Brain microvascular endothelial cell (primary cell): Measurements from ENCODE around the gene ACSF3.

Source experiments
- DNase-seq: peaks from one replicate; pipeline ENCODE4 v3.0.0-alpha.2; 2020
- H3K27ac ChIP-seq: fragments of 250-450 bp; sonication (Bioruptor Pico); 2 replicates; pipeline ENCODE4 v1.5.1; 2020; ENCODE audit warnings: mild to moderate bottlenecking, moderate library complexity
- H3K27me3 ChIP-seq: fragments of 250-450 bp; sonication (Bioruptor Pico); replicated peaks from 2 replicates; pipeline ENCODE4 v1.5.1; 2020; ENCODE audit warnings: mild to moderate bottlenecking
- H3K36me3 ChIP-seq: fragments of 250-450 bp; sonication (Bioruptor Pico); replicated peaks from 2 replicates; pipeline ENCODE4 v1.5.1; 2020; ENCODE audit warnings: mild to moderate bottlenecking
- H3K4me3 ChIP-seq: 2 replicates; pipeline ENCODE4 v1.5.1; 2011; ENCODE audit warnings: low read depth, mild to moderate bottlenecking, control low read depth, low read length, moderate library complexity
- in situ Hi-C: cut with HindIII; loops from 2 replicates; pipeline ENCODE4 v1.10.0; 2017; ENCODE audit warnings: low sequenced_read_pairs, low pct_ligation_motif_present
- TF ChIP-seq, protein P1 (sequence below): IDR thresholded peaks from 2 replicates; pipeline ENCODE4 v1.5.1; 2011; ENCODE audit warnings: low read depth, mild to moderate bottlenecking, moderate library complexity, low read length, control low read depth, inconsistent platforms; ENCODE audit errors: missing control alignments

ACSF3 gene

DNA sequence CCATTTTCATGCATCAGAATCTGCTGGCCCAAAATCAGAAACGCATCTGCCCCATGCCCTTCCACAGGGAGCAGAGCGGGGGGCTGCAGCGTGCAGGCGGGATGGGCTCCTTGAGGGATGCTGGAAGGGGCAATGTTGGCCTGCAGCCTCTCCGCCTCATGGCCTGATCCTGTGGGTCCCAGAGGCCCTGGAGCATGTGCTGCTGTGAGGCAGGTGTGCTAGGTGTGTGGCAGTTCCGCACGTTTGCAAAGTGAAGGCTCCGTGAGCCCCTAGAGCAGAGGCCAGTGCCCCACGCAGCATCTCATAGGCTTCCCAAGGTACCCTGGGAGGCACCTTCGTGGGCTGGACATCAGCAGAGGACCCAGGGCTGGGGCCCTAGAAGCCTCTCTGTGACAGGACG lies 41.5 kb downstream of the ACSF3 start:
- peaks cover 18% of the 10 kb centered on the region for H3K36me3 ChIP-seq
- TF ChIP-seq, protein P1, sequence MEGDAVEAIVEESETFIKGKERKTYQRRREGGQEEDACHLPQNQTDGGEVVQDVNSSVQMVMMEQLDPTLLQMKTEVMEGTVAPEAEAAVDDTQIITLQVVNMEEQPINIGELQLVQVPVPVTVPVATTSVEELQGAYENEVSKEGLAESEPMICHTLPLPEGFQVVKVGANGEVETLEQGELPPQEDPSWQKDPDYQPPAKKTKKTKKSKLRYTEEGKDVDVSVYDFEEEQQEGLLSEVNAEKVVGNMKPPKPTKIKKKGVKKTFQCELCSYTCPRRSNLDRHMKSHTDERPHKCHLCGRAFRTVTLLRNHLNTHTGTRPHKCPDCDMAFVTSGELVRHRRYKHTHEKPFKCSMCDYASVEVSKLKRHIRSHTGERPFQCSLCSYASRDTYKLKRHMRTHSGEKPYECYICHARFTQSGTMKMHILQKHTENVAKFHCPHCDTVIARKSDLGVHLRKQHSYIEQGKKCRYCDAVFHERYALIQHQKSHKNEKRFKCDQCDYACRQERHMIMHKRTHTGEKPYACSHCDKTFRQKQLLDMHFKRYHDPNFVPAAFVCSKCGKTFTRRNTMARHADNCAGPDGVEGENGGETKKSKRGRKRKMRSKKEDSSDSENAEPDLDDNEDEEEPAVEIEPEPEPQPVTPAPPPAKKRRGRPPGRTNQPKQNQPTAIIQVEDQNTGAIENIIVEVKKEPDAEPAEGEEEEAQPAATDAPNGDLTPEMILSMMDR: no peak
- in situ Hi-C loops: no loop called here

DNA sequence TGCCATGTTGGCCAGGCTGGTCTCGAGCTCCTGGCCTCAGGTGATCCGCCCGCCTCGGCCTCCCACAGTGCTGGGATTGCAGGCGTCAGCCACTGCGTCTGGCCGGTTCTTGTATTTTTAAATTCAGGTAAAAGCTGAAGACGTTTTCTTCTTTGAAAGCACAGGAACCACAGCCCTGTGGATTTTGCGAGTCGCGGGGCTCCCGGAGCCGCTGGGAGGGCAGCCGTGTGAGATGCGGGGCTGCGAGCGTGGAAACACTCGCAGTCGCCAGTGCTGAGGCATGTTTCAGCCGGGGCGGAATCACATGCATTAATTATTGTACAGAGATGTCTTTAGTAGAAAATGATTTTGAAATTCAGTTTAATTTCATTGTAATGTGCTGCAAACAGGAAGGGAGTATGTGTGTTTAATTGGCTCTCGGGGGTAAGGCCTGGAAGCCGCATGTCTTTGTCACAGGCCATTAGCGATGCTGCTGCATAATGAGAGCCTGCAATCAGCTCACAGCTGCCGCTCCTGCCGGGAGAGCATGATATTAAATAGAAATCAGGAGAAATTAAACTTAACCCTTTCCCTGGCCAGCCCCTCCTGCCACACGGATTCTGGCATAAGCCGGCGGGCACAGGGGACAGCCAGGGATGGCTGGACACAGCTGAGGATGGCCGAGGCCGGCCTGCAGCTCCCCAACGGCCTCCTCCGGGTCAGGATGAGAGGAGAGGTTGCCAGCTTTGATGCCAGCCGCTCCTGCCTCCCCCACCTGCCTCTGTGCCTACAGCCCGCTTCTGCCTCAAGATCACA lies 42.5 kb downstream of the ACSF3 start:
- no peaks in the 10 kb centered on the region for H3K27me3 ChIP-seq
- in situ Hi-C loops: no loop called here
- H3K36me3 ChIP-seq: peaks cover 20% of the 10 kb centered on the region
- no peak overlapping the region for H3K4me3 ChIP-seq
- H3K27ac ChIP-seq: no peak overlapping the region
- no peak for DNase-seq
- TF ChIP-seq, protein P1: no peak

More for the DNA sequence above, 41.5 kb downstream of the ACSF3 start:
- Histone ChIP-seq H3K27me3 (no peaks in the 10 kb centered on the region), H3K27ac (no peak overlapping the region), H3K4me3 (no peak overlapping the region)
- DNase-seq: no peak

DNA sequence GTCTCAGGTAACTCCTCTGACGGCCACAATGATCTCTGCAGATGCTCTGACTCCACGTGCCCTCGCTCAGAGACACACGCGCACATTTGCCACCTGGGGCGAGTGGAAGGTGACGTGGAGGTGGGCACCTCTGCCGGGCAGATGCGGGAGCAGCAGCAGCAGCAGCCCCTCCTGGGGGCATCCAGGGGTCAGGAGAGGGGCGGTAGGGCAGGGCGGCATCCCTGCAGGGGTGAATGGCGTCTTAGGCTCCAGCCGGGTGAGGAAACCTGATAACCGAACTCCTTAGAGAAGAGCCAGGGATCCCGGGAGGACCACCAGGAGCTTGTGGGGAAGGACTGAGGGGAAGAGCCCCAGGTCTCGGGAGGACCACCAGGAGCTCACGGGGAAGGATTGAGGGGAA lies 43.3 kb downstream of the ACSF3 start:
- DNase-seq: no peak
- in situ Hi-C loops: no loop called here
- Histone ChIP-seq H3K27ac (no peak overlapping the region), H3K36me3 (peaks cover 20% of the 10 kb centered on the region), H3K27me3 (no peaks in the 10 kb centered on the region), H3K4me3 (no peak overlapping the region)
- TF ChIP-seq, protein P1: no peak

DNA sequence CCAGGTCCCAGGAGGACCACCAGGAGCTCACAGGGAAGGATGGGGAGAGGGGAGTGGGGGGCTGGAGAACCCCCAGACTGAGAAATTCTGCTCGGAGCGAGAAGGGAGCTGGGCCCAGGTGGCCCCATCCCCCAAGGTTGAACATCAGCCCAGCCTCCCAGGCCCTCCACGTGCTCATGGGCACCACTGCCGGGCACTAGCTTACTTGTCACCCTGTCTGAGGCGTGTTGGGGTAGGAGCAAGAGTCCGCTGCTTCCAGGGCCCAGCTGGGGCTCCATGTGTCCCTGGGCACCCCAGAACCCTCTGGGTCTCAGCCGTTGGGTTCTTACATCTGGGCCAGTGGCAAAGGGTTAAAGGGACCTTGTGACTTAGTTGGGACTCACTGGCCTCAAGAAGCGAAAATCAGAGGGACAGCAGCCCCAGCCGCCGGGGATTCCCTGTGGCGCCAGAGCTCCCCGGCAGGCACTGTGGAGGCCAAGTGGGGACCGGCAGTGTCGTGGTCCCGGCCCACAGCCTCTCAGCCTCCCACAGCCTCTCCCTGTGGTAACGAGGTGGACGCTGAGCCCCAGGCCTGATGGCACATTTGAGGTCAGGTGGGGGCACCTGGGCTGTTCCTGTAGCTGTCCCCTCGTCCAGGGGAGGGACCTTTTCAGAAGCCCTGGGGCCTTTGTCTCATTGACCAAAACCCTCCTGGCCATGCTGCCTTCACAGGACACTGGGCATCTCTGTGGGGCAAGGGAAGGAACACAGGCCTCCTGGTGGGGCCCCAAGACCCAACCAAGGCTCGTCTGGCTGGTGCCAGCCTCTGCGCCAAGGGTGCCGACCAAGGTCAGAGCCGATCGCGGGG lies 44.2 kb downstream of the ACSF3 start:
- Histone ChIP-seq H3K4me3 (no peak overlapping the region), H3K27ac (no peak overlapping the region), H3K27me3 (no peaks in the 10 kb centered on the region), H3K36me3 (peaks cover 20% of the 10 kb centered on the region)
- in situ Hi-C loops: no loop called here
- DNase-seq: no peak
- TF ChIP-seq, protein P1: no peak

DNA sequence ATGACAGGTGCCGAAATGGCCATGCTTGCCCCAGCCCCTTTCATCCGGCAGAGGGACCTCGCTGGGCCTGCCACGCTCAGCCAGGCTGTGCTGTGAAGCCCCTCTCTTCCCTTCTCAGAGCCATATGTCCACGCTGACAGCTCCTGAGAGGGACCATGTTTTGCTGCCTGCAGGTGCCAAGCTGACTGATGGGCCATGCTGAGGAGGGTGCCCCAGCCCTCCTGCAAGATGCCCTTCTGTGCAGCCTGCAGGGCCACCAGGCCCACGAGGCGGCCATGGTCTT lies 44.8 kb downstream of the ACSF3 start:
- peaks cover 16% of the 10 kb centered on the region for H3K36me3 ChIP-seq
- in situ Hi-C loops: no loop called here

More for the DNA sequence above, 44.8 kb downstream of the ACSF3 start:
- Histone ChIP-seq H3K27me3 (no peaks in the 10 kb centered on the region), H3K27ac (no peak overlapping the region), H3K4me3 (no peak overlapping the region)
- no peak for DNase-seq
- TF ChIP-seq, protein P1: no peak
